DMS114 treated with DMSO at 0.1 percent for 48 hours (cell line): Measurements from ENCODE around the gene MARK3.

Experiments used
- DNase-seq: peaks from one replicate; lab custom pipeline; 2025; ENCODE audit not compliant: unreplicated experiment; lab: John Stamatoyannopoulos, UW

The MARK3 gene

DNA sequence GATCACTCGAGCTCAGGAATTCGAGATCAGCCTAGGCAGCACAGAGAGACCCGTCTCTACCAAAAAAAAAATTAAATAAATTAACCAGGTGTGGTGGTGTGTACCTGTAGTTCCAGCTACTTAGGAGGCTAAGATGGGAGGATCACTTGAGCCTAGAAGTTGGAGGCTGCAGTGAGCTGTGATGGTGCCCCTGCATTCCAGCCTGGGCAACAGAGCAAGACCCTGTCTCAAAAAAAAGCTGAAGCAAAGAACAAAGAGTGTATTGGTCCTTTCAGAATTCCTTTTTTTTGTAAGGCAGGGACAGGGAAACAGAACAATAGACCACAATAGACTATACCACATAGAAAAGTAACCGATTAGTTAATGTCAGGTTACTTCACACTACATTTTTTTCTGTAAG lies 47.4 kb downstream of the MARK3 start:
- no peak for DNase-seq

DNA sequence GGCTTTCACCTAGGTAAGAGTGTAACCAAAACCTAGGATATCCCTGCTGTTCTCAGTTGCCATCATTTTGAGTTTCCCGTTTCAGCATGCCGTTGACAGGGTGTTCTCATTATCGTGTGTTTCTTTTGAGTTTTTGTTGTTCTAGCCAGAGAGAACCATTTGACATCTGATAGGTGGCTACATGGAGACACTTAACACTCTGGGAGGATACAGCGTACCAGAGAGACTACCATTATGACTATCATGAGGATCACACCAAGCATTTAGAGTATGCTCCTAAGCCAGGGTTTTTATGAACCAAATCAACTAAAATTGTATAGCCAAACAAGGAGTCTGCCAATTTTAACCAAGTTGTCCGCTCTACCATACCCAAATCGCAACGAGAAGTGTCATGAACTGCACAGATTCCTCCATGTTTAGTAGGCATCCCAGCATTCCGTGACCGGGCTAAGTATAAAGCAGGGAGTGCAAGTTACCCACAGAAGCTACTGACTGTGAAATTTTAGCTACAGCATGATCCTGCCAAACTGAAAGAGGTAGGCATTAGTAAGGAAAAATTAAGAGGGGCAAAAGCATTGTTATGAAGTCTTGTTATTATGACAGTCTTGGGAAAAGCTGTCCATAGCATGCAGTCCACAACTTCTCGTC lies 48.8 kb downstream of the MARK3 start:
- DNase-seq = no peak

DNA sequence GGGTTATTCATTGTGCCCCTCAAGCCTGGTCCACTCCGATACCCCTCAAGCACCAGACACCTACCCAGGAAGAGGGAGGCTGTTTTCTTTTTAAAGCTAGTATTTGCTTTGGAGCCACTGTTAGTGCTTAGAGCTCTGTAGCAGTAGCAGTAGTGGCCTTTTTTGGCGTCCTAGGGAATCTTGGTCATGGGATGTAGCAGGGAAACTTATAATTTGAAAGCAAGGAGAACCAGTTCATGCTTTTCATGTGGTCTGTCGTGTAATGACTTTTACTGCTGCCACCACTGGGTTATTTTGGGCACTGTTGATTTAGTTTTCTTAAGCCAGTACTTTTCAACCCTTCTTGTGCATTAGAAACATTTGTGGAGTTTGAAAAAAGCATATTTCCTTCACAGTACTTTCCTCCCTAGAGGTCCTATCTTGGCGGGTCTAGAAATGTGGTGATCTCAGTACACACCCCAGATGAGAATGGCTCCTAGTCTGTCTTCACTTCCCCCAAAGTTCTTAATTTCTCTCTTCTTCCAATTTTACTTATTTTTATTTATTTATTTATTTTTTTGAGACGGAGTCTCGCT lies 49.7 kb downstream of the MARK3 start:
- DNase-seq = no peak

DNA sequence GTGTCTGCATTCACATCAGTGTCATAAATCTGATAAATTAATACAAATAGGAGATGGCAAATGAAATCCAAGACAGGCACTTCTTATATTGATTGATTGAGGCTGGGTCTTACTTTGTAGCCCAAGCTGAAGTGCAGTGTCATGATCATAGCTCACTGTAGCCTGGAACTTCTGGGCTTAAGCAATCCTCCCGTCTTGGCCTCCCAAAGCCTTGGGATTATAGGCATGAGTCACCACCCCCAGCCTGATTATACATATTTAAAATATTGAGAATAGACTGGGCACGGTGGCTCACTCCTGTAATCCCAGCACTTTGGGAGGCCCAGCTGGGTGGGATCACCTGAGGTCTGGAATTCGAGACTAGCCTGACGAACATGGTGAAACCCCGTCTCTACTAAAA lies 51.3 kb downstream of the MARK3 start:
- no peak for DNase-seq

DNA sequence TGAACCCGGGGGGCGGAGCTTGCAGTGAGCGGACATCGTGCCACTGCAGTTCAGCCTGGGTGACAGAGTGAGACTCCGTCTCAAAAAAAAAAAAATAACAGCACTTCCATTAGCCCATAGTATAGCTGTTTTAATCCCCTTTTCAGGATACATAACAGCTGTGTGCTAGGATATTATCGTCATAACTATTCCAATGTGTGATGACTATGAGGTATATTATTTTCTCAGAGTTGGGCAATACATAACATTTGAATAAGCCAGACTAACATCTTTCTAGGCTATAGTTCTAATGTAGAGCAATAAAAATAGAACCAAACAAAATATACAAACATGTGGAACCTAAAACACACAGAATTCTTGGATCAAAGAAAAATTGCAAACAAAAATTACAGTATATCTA lies 57.1 kb downstream of the MARK3 start:
- DNase-seq = no peak

DNA sequence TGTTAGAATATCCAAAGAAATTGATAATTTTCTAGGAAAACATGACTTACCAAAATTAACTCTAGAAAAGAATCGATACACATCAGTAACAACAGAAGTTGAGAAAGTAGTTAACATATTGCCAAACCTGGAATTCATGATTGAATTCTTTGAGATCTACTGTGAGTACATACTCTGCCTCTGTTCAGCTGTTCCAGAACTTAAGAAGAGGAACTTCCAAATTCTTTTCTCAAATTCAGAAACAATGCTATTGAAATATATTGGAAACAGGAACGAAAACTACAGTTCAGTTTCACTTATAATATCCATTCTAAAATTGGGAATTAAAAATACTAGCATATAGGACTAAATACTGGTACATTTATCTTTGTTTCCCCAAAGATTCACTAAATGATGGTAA lies 57.9 kb downstream of the MARK3 start:
- no peak for DNase-seq

DNA sequence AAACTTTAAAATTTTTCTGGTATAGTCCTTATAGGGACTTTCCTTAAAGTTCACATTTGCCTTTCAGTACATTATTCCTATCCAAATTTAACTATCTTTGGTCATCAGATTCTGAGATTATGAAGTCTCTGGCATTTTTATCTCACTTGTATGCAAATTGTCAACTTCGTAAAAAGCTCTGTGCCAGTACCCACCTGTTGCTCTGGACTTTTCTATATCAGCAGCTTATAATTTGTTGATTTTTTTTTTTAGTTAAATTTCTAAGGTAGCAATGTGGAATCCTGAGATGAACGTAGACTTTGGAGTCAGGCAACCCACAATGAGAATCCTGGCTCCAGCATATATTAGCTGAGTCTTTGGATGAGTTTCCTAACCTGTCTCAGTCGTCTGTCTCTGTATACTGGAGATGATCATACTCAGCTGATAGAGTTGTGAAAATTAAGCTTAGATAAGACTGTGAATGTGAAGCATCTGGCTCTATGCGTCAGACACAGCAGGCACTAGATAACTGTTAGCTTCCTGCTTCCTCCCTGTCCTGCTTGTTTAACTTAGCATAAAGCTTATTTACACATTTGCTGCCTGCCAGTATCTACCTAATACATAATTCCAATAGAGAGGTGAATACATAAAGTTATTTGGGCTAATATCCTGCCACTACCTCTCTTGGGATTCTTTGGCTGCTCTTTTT lies 59.8 kb downstream of the MARK3 start:
- no peak for DNase-seq

DNA sequence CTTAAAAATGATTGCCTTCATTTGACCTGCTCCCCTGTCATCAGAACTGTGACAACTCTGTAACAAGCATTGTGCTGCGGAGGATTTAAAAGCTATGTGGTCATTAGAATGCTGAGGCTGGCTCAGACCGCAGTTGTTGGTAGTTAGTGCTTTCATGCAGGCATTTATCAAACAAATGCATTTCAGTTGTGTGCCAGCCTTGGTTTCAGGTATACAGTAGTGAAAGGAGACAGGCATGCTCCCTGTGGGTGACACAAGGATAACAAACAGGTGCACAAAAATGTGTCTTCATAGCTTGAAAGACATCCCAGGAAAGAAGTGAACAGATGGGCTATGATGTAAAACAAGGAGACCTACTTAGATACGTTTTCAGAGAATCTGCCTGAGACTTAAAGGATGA lies 60.6 kb downstream of the MARK3 start:
- no peak for DNase-seq

DNA sequence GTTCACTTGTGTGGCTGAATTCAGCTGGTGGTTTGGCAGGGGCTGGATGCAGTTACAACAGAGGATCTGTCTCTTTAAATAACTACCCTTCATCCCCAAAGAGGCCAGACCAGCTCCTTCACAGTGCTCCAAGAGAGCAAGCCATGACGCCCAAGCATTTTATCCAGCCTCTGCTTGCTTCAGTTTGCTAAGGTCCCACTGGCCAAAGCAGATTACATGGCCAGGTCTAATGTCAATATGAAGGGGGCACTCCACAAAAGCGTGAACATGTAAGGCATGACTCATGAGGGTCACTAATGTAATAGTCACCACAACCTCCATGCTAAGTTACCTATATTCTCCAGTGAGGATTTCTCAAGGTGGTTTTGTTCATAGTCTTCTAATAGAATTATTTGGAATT lies 62.9 kb downstream of the MARK3 start:
- DNase-seq = no peak

DNA sequence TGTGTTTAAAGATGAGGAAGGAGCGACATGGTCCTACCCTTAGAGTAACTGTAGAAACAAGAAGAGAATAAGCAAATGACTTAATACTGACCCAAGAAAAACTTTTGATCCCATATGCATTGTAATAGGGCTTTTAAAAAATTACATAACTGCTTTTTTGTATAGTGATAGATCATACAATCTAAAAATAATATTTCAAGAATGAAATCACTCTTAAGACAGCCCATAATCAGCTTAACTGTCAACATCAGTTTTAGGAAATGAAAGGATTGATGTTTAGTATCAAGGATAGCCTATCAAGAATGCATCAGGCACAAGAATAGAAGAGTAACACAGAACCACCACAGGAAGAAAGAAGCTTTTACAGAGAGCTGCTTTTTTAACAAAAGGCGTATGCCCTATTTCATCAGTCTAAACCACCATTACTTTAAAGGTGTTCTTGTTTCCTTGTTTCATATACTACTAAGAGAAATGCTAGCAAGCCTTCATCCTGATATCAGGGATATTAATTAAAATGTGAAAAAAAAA lies 64.5 kb downstream of the MARK3 start:
- DNase-seq = no peak

DNA sequence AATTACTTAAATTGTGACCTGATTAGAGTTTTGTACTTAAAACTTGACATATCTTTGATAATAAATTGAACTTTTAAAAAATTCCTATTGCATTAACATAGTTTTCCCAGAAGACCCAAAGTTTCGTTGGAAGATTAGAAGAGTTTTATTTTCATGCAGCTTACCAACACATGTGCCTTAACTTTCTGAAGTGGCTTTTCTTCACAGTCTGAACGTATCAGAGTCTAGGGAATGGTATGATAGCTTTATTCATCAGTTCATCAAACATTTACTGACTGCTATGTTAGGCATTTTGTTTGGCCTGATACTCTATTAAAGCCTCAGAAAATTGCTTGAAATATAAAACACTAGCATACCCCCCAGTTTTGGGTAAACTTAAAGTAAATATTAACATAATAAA lies 65.2 kb downstream of the MARK3 start:
- no peak for DNase-seq

DNA sequence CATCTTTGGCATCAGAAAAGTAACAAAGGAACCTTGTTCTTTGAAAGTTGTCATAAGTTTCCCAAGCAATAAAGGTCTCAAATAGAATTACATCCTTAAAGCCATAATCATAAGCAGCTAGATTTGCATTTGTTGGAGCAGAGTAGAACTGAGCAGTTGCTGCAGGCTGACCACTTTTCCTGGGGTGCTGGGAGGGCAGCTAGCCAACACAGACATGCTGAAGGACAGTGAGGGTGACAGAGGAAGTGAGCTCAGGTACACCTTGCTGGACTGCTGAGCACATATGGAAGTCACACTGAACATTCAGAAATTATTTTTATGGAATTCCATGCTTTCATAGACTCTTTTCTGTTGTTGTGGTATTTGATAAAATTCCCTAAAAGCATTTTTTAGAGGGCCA lies 66.2 kb downstream of the MARK3 start:
- DNase-seq = no peak

DNA sequence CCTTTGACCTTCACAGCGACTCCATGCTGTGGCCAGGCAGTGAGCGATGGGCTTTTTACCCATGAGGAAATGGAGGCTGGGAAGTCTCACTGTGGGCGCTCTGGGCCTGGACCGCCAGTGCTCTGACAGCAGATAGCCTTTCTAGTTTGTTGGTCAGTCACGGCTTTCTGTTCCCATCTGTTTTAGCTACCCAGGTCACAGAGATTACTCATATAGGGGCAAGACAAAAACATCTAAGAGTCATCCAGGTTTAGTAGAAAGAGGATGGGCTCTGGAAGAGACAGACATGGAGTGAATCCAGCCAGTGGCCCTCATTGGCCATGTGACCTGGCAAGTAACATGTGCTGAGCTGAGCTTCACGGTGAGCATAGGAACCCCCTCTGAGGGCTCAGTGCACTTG lies 68.6 kb downstream of the MARK3 start:
- DNase-seq = no peak

DNA sequence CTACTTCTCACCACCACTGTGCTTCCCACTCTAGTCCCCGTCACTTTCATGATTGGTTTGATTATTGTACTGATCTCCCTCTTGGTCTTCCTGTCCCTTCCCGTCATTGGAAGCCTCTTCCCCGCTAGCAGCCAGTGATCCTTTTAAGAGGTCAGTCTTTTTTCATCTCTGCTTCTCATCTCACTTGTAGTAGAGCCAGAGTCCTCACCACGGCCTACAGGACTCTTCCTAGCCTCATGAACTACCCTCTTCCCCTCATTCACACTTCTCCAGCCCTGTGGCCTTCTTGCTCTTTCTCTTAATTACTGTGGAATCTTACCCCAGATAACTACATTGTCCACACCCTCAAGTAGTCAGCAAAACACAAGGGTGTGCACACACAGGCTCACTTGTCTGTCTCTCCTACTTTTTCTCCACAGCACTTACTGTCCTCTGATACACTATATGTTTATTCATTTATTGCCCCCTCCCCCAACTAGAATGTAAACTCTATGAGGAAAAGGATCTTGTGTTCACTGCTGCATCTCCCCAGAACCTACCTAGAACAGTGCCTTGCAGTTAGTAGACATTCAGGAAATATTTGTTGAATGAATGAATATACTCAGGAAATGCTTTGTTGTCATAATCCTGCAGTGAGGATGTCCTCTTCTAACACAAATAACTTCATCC lies 71.1 kb downstream of the MARK3 start:
- DNase-seq = no peak

DNA sequence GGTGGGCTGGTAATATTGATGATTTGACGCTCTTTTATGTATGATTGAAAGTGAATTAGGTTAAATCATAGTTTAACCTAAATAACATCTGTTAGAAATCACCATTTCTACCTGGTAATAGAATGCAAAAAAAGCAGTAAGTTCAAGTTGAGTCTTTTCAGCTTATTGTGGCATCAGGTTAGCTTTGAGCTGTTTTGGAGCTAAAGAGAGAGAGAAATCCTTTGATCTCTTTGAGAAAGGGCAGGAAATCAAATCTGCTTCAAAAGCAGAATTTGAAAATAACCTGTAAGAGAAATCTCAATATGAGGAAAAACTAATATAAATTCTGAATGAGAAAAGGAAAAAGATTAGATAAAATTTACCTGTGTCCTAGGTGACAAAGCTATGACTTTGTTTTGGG lies 75.2 kb downstream of the MARK3 start:
- DNase-seq = no peak

DNA sequence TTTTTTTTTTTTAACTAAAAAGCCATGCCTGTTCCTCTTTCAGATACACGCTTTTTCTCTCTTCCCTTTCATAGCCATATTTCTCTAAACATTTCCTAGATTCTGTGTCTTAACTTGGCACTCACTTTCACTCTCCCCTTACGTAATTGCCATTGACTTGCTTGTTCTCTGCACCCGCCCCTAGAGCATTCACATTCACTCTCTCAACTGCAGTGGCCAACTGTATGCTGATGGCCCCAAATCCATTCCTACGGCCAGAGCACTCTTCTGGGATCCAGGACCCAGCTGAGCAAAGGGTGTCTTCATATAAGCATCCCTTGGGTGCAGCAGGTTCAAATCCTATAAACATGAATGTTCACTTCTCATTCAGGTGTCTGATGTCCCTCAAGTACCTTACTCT lies 77.9 kb downstream of the MARK3 start:
- no peak for DNase-seq

DNA sequence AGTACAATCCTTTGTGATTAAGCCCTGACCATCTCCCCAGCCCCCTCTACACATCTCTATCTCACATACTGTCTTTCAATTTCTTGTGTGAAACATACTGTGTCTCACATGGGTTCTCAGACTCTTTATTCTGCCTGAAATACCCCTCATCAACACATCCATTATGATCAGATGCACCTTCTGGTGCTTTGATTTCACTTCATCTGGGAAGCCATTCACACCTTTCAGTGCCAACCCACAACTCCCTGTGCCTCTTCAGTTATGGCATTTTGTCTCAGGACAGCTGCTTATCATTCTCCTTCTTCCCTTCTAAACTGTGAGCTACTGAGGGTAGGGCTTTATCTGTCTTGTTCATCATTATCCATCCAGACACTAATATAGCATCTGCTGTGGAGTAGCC lies 78.6 kb downstream of the MARK3 start:
- DNase-seq = no peak

DNA sequence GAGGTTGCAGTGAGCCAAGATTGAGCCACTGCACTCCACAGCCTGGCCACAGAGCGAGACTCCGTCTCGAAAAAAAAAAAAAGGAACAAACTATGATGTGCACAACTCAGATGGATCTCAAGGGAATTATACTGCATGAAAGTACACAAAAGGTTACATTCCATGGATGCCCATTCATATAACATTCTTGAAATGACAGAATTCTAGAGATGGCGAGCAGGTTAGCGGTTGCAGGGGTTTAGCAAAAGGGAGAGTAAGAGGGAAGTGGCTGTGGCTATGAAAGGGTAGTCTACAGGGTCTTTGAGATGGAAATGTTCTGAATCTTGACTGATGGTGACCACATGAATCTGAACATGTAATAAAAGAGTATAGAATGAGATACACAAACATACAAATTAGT lies 87.7 kb downstream of the MARK3 start:
- DNase-seq = no peak

DNA sequence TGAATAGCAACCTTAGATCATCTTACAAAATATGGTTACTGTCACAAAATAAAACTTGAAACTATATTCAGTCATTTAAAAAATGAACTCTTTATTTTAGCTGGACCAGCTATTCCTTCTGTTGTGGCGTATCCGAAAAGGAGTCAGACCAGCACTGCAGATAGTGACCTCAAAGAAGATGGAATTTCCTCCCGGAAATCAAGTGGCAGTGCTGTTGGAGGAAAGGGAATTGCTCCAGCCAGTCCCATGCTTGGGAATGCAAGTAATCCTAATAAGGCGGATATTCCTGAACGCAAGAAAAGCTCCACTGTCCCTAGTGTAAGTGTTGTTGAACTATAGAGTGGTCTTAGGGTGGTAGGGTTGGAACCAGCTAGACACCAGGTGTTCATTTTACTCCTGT lies 89.7 kb downstream of the MARK3 start:
- DNase-seq = no peak

DNA sequence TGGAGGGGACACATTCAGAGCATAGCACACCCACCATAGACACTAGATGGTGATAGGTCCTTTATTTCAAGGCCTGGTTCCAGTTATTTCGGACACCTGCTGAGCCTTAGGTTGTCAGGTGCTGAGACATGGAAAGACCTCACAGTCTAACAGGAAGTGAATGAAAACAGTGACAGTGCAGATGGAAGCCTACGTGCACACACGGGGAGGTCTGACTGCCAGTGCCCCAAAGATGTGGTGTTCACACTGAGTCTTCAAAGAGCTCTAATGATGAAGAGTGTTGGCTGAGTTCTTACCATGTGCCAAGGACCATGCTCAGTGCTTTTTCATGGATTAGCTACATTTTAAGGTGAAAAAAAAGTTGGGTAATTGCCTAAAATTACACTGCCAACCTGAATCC lies 90.8 kb downstream of the MARK3 start:
- no peak for DNase-seq

DNA sequence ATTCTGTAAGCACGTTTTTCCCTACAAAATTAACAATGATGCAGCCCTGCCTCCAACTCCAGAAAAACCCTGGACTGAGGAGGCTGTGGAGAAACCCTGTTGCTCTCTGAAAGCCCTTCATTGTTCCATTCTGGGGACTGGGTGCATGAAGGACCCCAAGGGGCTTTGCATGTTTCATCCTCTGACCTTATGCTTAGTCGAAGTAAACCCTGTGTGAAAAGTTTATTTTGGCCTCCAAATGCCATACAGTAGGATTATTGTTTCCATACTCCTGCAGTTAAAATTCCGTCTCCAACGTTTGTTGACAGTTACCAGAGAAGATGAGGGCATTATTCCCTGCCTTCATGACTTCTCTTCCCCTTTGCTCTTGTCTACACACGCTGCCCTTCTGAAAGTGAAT lies 91.4 kb downstream of the MARK3 start:
- no peak for DNase-seq

DNA sequence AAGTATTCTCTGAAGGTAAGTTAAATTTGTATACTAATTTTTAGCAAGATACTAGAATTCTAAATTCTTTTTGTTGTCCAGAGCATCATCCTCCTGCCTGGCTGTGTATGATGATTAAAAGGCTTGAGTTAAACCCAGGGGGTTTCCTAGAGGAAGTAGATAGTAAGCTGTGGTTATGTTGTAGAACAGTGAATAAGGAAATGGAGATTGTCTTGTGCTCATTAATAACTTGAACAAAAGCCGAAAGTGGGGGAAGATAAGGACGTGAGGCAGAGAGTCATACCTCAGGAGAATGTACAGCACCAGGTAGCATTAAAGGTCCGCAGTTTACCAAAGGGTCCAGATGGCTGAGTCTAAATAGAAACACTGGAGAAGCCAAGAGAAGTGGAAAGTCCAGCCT lies 95.4 kb downstream of the MARK3 start:
- DNase-seq = no peak
